Epithelial cell of prostate (primary cell): Measurements from ENCODE around the gene DNAJC11.
"Not testable (repeated sequence)": the region's sequence is repeated elsewhere in the genome, so short reads cannot be mapped to it uniquely, and the experiment has no call there.

ENCODE experiments used
- DNase-seq: peaks from one replicate; pipeline ENCODE4 v3.0.0-alpha.2; 2011; ENCODE audit warnings: low read depth, low spot score
- H3K27ac ChIP-seq: fragments of 450-650 bp; 2 replicates; pipeline ENCODE4 v1.5.1; 2017; ENCODE audit warnings: mild to moderate bottlenecking

Gene DNAJC11

GRCh38 chr1:6602669-6603237, 98.9 kb downstream of the DNAJC11 start, which contains the start of gene KLHL21:
Gene KLHL21, minus strand, starts transcription at chr1:6602869. Its CDS starts 52 bp downstream, at chr1:6602817.
- H3K27ac ChIP-seq = peak within 1 kb of the TSS; percentile 98
- no peak for DNase-seq

- DNase-seq = no peak
- H3K27ac ChIP-seq = peak overlapping the region; percentile 98
These were observed 99.5 kb downstream of the DNAJC11 start for GRCh38 chr1:6601923-6602668.

GRCh38 chr1:6601049-6601922, 100.3 kb downstream of the DNAJC11 start:
- DNase-seq = peak; percentile 96

GRCh38 chr1:6600410-6601048, 101.1 kb downstream of the DNAJC11 start:
- no peak for DNase-seq
- peak overlapping the region; percentile 98 for H3K27ac ChIP-seq

More at GRCh38 chr1:6601049-6601922, 100.3 kb downstream of the DNAJC11 start:
- H3K27ac ChIP-seq = peak overlapping the region; percentile 98

- peak overlapping the region; percentile 98 for H3K27ac ChIP-seq
- DNase-seq = not testable (repeated sequence)
These were observed 101.6 kb downstream of the DNAJC11 start for GRCh38 chr1:6599991-6600390.

GRCh38 chr1:6599141-6599975, 102.3 kb downstream of the DNAJC11 start:
- peak overlapping the region; percentile 98 for H3K27ac ChIP-seq
- no peak for DNase-seq

- no peak for DNase-seq
- H3K27ac ChIP-seq = no peak overlapping the region
These were observed 103.9 kb downstream of the DNAJC11 start for GRCh38 chr1:6597777-6598131.

- DNase-seq = no peak
- H3K27ac ChIP-seq = no peak overlapping the region
These were observed 104.5 kb downstream of the DNAJC11 start for GRCh38 chr1:6596886-6597776.

GRCh38 chr1:6596351-6596750, 105.3 kb downstream of the DNAJC11 start:
- no peak for DNase-seq
- H3K27ac ChIP-seq = no peak overlapping the region

GRCh38 chr1:6594977-6595740, 106.5 kb downstream of the DNAJC11 start:
- no peak for DNase-seq
- H3K27ac ChIP-seq = peak overlapping the region; percentile 24

- no peak overlapping the region for H3K27ac ChIP-seq
- DNase-seq = no peak
These were observed 107.8 kb downstream of the DNAJC11 start for GRCh38 chr1:6593810-6594209.

GRCh38 chr1:6592865-6593593, 108.6 kb downstream of the DNAJC11 start:
- H3K27ac ChIP-seq = no peak overlapping the region
- no peak for DNase-seq

- H3K27ac ChIP-seq = no peak overlapping the region
- no peak for DNase-seq
These were observed 109.2 kb downstream of the DNAJC11 start for GRCh38 chr1:6592441-6592840.

- no peak for DNase-seq
- H3K27ac ChIP-seq = no peak overlapping the region
These were observed 110.0 kb downstream of the DNAJC11 start for GRCh38 chr1:6591644-6592043.

GRCh38 chr1:6591222-6591621, 110.4 kb downstream of the DNAJC11 start:
- H3K27ac ChIP-seq = no peak overlapping the region

GRCh38 chr1:6590046-6590445, 111.6 kb downstream of the DNAJC11 start:
- H3K27ac ChIP-seq = peak overlapping the region; percentile 53

More at GRCh38 chr1:6591222-6591621, 110.4 kb downstream of the DNAJC11 start:
- DNase-seq = no peak

GRCh38 chr1:6588893-6589520, 112.6 kb downstream of the DNAJC11 start:
- DNase-seq = no peak
- peak overlapping the region; percentile 53 for H3K27ac ChIP-seq

More at GRCh38 chr1:6590046-6590445, 111.6 kb downstream of the DNAJC11 start:
- DNase-seq = no peak
